ENCODE results near the gene GSK3A.

GSK3A gene

DNA sequence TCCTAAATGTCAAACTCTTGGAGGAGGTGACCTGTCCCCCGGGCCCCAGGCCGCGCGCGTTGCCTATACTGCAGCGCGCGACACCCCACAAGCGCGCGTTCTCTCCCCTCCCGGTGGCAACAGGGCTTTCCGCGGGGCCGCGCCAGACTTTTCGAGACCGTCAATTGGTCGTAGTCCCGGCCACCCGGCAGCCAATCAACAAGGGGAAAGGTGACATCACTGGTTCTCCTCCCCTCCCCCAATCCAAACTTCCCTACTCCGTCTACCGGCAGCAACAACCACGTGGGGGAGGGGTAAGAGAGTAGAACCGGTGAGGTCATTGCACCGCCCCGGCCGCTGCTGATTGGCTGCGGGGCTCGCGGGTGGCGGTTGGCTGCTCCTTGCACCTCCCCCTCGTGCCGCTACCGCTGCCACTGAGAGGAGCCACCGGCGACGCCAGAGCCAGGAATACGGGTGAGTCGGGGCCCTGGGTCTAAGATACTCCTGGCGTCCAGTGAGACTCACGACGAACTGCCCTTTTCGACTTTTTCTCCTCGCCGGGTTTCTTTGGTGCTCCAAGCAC lies 25.8 kb upstream of the GSK3A start:
- TF ChIP-seq GATA2 (IDR thresholded peaks at IDR 0.05; ENCODE audit: low read depth, low read length) (no peak), GATA3 (IDR thresholded peaks at IDR 0.05; ENCODE audit: low read depth, low read length) (no peak)

- TF ChIP-seq GATA2 (IDR thresholded peaks at IDR 0.05; ENCODE audit: low read depth, low read length) = no peak
- no peak for TF ChIP-seq GATA3 (IDR thresholded peaks at IDR 0.05; ENCODE audit: low read depth, low read length)
These were observed 25.3 kb upstream of the GSK3A start for GRCh38 chr19:42267644-42268141.

- TF ChIP-seq GATA2 (IDR thresholded peaks at IDR 0.05; ENCODE audit: low read depth, low read length) (no peak), GATA3 (IDR thresholded peaks at IDR 0.05; ENCODE audit: low read depth, low read length) (no peak)
These were observed 19.4 kb upstream of the GSK3A start for GRCh38 chr19:42261763-42262162.

DNA sequence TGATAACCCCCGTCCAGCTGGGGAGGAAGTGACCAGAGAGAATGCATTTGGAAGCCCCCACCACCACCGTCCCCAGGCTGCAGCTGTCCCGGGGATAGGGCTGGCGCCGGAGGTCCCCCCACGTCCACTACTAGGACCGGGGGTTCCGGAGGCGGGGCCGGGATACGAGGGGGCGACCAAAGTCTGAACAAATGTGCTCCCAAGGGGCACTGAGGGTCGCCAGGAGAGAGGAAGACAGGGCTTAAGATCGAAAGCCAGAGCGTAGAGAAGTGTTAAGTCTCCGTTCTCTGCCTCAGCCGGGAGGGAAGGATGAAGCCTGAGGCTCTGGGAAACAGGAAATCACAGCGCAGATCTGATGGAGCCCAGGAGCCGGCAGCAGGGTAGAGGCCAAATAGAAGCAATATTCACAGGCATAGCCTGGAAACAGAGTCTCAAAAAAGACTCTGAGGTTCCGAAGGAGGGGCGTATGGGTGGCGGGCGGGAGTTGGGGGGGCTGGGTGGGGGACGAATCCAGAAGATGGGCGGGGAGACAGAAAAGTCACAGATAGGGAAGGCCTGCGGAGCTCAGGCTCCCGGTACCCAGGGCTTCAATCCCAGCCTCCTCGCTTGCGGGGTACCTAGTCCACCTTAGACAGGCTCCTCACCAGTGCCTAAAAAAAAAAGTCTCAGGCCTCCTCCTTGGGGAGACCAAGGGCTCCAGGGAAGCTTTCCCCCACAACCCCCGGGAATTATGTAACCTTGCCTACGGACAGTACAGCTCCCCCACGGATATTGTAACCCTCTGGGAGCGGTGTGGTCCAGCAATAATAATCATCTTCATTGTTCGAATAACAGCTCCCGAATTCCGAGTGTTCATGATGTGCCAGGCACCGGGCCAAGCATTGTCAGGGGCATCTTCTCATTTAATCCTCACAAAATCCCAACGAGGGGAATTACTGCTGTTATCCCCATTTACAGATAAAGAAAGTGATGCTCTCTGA lies 13.7 kb upstream of the GSK3A start:
- TF ChIP-seq GATA2 (IDR thresholded peaks at IDR 0.05; ENCODE audit: low read depth, low read length) = peak; percentile 65; the same call in 1 of the 2 replicates
- no peak for TF ChIP-seq GATA3 (IDR thresholded peaks at IDR 0.05; ENCODE audit: low read depth, low read length)

- TF ChIP-seq GATA2 (IDR thresholded peaks at IDR 0.05; ENCODE audit: low read depth, low read length) (no peak), GATA3 (IDR thresholded peaks at IDR 0.05; ENCODE audit: low read depth, low read length) (no peak)
These were observed 12.7 kb upstream of the GSK3A start, which contains the start of gene ERF for GRCh38 chr19:42254850-42255765. Gene ERF (minus strand): TSS chr19:42255128. CDS start chr19:42254999, 129 bp downstream.

DNA sequence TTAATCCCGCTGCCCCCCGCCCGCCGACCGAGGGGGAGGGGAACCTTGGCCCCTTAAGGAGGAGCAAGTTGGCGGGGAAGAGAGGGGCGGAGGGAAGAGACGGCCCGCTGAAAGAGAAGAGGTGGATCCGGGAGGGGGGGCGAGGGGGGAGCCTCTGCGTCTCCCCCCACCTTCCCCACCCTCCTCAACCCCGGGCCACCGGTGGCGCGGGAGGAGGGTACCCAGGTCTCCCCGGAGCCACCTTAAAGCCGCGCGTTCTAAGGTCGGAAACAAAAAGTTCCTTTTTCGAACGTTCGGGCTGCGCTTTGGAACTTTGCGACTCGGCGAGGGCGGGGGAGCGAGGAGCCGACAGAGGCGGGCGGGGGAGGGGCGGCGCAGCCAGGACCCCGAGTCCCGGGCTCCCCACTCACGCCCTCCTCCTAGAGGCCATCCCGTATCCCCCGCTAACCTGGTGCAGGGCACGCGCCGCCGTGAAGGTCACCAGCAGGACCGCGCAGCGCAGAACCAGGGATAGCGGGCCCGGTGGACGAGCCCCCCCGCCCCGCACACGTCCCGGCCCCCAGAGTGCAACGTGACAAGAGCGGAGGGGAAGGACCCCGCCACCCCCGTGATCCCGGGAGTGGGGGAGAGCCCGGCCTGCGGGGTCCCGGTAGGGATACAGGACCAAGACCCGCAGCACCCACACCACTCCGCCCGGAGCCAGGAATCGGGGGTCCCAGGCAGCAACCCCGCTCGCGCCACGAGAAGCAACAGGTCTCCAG lies 11.9 kb upstream of the GSK3A start:
- no peak for TF ChIP-seq GATA3 (IDR thresholded peaks at IDR 0.05; ENCODE audit: low read depth, low read length)
- no peak for TF ChIP-seq GATA2 (IDR thresholded peaks at IDR 0.05; ENCODE audit: low read depth, low read length)

GRCh38 chr19:42253245-42254088 lies 11.1 kb upstream of the GSK3A start:
- no peak for TF ChIP-seq GATA2 (IDR thresholded peaks at IDR 0.05; ENCODE audit: low read depth, low read length)
- TF ChIP-seq GATA3 (IDR thresholded peaks at IDR 0.05; ENCODE audit: low read depth, low read length) = no peak

DNA sequence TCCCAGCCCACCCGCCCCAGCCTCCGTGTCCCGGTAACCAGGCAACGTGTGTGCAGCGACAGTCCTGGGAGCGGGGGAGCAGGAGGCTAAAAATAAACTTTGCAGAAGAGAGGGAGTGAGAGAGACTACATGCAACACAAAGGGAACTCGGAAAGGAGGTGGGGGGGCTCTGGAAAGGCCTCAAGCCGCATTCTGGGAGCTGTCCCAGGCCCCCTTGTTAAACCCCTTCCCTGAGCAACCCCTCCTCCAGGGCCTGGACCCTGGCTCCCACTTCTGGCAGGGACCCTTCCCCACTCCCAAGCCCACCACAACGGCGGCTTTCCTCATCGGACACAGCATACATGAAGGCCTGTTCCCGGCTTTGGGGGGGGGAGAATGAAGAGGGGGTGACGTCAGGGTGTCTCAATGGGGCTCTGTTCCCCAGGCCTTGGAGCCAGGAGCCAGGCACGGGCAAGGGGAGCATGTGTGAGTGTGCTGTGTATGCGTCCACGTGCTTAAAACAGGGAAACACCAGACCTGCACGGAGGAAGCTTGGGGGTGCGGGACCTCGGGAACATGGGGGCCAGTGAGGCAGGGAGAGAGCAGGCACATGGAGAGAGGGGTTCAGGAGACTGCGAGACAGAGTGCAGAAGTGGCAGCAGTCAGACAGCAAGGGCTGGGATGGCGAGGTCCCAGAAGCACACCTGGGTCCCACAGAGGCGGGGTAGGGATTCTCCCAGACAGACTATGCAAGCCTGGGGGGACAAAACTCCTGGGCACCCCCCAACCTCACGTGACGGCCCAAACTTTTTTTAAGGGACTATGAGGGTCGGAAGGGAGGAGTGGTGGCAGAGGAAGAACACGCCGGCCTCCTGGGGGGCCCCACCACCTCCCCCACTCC lies 10.2 kb upstream of the GSK3A start:
- TF ChIP-seq GATA2 (IDR thresholded peaks at IDR 0.05; ENCODE audit: low read depth, low read length) = no peak
- TF ChIP-seq GATA3 (IDR thresholded peaks at IDR 0.05; ENCODE audit: low read depth, low read length) = no peak

GRCh38 chr19:42251572-42252358 lies 9.4 kb upstream of the GSK3A start:
- TF ChIP-seq GATA3 (IDR thresholded peaks at IDR 0.05; ENCODE audit: low read depth, low read length) (no peak), GATA2 (IDR thresholded peaks at IDR 0.05; ENCODE audit: low read depth, low read length) (no peak)

DNA sequence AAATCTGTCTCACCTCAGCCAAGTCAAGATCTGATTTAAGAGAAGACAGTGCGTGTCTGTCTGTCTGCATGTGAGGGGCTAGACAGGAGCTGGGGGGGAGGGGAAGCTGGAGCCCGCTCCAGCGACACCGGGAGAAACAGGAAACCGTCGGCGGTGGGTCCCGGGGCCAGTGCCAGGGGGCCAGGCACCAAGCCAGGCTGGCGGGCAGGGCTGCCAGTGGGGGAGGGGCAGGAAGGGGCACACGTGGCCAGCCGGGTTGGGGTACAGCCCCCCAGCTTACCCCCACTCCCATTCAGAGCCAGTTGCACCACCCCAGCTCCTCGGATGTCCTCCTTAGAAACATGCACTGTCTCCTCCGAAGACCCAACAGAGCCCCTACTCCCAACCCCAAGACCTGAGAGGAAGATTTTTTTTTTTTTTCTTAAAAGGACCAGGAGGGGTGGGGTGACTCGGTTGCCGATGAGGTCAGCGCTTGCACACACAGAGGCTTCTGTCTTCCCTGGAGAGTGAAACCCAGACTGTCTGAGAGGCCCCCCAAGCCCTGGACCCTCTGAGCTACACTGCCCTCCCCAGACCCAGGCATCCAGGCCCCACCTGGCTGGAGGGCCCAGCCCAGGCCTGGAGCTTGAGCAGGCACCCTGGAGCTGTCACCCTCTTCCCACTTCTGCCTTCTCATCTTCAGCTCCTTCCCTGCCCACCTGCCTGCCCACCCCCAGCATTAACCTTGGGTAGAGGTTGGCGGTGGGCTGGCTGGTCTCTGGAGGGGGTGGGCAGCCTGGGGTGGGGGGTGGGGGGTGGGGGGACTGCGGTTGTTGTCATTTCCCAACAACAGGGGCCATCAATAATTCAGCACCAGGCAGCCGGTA lies 8.5 kb upstream of the GSK3A start:
- no peak for TF ChIP-seq GATA3 (IDR thresholded peaks at IDR 0.05; ENCODE audit: low read depth, low read length)
- no peak for TF ChIP-seq GATA2 (IDR thresholded peaks at IDR 0.05; ENCODE audit: low read depth, low read length)

Data from SH-SY5Y (cell line).